ENCODE data around the gene SWAP70.

DNA sequence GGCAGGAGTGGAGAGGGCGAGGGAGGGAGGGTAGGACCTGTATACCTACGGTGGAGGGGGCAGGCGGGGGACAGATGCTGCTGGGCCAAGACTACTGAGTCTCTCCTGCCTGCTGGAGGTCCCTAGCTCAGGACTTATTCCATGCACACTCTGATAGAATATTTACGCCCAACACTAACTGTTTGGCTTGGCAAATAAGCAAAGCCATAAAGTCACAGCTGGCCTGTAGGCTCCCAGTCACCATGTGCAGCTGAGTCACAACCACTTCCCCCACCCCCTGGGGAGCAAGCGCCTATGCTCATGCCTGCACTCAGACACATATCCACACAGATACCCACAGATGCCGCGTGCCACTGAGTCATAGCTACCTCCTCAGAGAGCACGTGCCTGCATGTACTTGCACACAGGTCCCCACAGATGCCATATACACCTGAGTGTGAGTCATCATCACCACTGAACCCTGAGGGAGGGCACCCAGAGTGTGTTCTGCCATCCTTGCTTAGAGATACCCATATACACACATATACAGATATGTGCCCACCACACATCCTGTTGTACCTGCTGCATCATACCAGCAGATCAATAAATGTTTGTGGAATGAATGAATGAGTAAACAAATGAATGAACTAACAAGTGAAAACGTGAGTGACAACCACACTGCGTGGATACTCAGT lies 95.8 kb downstream of the SWAP70 start:
- TF ChIP-seq ZNF274 (IDR thresholded peaks at IDR 0.05; ENCODE audit: low read depth, low read length) (no peak), SUZ12 (IDR thresholded peaks at IDR 0.05; ENCODE audit: extremely low read depth, insufficient read depth, insufficient read length) (no peak), YY1 (IDR thresholded peaks at IDR 0.05; ENCODE audit: insufficient read depth, insufficient read length) (no peak)
